HEK293T (cell line): ENCODE measurements around the gene NEURL1.

Experiments
- FOXK2 ChIP-seq: fragments of 450-650 bp; IDR thresholded peaks from 2 replicates; pipeline ENCODE4 v1.6.1; 2016; ENCODE audit warnings: mild to moderate bottlenecking
- L3MBTL2 ChIP-seq: fragments of 450-650 bp; conservative IDR thresholded peaks from 2 replicates; pipeline ENCODE4 v1.6.1; 2016; ENCODE audit warnings: mild to moderate bottlenecking

DNA sequence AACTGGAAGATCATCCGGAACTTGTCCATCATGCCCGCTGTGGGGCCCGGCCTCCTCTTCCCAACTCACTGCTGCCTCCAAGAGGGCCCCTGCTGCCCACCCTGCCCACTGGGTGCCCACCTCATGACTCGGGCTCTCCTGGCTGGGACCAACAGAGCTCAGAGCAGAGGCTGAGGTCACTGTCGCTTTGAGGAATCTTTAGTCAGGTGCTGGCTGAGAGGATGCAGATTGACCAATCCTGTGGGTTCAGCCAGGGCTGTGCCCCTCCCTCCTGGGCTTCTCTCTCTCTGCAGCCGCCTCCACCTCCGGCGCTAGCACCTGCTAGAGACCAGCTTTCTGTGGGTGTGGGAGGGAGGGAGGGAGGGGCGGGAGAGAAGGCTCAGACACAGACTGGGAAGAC is 34.8 kb upstream of the NEURL1 start, which contains the start of gene CALHM1:
- no peak for TF ChIP-seq FOXK2
- TF ChIP-seq L3MBTL2: no peak
